NCI-H748 treated with DMSO at 0.1 percent for 48 hours (cell line): ENCODE measurements around the gene SCYGR8.

Experiments used
- DNase-seq: peaks from one replicate; lab custom pipeline; 2025; lab: John Stamatoyannopoulos, UW

SCYGR8 gene

DNA sequence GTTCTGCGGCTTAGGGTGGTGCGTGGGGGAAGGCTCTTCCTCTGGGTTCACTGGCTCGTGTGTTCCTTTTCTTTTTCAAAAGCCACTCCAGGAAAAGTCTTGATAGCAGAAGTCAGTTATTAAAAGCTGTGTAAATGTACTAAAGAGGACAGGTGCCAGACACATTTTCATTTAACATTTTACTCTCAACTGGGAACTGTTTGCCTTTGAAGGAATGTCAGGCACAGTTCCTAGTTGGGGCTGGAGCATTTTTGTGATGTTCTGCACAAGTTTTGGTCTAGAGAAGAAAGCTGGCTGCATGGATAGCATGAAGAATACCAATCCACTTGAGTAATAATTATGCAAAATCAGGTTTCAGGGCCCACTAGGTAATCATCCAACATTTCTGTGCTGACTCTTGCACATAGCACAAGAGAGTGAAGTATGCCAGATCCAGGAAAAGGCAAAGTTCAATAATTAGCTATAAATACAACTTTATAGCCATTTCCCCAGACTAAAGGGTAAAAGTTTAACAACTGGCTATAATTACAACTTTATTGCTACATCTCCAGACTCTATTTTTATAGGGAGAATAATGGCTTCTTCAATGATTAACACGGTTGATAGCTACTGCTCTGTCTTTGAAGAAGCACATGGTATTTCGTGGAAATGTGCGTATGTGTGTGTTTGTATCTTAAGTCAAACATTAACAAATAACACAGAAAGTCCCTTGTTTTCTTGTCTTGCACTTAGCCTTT is 16.2 kb downstream of the SCYGR8 start:
- DNase-seq: no peak

DNA sequence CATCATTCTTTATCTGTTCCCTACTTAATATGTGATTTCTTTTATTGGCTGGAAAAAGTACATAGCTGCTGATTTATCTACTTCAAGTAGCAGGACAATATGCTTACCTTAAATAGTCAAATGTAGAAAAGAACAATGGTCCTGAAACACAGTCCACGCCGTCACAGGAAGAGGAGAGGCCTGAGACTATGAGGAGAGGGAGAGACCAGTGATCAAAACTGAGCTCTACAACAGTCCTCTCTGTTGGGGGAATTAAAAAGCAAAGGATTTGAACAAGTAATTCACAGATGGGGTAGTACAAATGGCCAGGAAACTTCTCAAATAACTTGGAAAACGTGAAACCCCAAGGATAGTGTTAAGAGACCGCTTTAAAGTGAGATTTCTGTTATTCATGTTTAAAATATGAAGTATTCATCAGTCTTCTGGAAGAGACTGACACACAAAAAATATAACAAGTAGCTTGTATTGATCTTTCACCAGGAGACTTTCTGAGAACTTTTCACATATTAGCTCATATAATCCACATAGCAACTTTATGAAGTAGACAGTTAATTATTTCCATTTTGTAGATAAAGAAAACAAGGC is 20.2 kb downstream of the SCYGR8 start:
- no peak for DNase-seq

DNA sequence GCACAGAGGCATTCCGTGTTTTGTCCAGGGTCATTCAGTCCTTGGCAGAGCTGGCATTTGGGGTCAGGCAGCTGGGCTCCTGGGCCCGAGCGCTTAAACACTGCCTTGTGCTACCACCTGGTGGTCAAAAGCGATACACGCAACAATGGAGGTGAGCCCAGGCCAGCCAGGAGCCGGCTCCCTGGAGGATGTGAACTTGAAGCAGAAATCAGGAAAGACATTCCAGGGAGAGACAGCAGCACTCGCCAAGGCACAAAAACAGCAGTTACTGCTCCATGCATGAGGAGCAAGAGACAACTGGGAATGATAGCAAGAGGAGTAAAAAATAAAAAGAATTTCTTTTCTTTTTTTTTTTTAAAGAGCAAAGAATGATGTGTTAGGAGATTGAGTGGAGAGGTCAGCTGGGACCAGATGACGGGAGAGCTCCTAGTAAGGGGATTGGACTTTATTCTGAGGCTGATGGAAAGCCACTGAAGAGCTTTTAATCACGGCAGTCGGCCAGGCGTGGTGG is 20.7 kb downstream of the SCYGR8 start:
- DNase-seq: peak; percentile 41

DNA sequence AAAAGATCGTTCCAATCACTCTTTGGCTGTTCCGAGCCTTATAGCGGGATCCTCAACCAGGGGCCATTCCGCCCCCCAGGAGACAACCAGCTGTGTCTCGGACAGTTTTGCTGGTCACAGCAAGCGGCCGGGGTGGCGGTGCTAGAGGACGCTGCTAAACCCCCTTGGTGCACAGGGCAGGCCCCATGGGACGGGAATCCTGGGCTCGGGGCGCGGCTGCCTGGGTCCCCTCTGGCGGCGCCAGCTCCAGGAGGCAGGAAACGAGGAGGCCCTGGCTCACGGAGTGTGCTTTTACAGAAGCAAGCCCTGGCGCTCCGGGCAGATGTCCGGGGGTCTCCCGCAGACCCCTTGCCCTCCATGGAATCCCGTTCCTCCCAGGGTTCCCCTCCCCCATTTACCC is 22.1 kb downstream of the SCYGR8 start:
- DNase-seq: no peak

DNA sequence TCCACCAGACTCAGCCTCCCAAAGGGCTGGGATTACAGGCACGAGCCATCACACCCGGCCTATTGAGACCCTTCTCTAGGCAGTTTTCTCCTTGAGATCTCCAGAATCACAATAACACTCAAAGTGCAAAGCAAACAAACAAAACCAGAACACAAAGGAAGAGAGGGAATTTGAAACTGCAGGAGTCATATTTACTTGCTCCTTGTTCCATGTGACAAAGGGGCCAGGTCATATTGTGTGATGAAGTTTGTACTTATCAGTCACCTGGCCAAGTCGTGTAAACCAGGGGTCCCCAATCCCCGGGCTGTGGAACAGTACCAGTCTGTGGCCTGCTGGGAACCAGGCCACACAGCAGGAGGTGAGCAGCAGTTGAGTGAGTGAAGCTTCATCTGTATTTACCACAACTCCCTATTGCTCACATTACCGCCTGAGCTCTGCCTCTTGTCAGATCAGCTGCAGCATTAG is 26.5 kb downstream of the SCYGR8 start:
- no peak for DNase-seq

DNA sequence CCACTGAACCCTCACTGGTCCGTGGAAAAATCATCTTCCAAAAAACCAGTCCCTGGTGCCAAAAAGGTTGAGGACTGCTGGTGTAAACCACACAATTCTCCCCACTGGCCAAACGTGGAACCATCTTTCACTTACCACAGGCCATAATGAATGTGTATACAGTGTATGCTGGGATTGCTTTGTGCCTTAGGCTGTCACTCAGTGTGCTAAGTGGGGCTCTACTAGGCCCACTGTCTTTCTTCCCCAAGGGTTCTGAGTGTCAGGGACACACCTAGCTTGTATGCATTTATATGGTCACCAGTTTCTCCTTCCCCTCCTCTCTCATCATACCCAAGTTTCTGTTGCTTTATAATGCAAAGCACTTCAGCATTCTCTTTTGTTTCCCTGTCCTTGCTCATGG is 27.2 kb downstream of the SCYGR8 start:
- DNase-seq: no peak

DNA sequence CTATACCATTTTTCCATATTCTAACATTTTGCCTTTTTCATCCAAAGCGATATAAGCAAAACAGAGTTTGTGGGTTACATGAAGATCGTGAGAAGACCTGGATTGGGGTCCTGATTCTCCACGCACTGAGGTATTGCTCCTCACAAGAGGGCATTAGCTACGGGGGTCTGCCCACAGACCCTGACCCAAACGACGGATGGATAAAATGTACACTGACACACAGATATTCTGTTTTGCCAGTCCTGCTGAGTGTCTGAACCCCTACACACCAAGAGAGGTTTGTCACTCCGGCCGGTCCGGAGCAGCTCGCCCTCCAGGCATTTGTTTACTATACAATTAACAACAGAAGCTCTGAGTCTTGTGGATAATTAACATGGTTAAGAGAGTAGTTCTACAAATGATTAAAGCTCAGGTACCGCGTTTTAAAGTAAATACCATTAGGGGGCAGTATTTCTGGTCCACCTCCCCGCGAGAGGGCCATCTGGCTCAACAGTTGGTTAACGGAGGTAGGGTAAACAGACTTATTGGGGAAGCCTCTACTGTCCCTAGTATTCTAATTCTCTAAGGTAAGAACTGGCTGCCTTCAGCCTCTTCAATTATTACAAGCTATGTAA is 28.4 kb downstream of the SCYGR8 start:
- no peak for DNase-seq

DNA sequence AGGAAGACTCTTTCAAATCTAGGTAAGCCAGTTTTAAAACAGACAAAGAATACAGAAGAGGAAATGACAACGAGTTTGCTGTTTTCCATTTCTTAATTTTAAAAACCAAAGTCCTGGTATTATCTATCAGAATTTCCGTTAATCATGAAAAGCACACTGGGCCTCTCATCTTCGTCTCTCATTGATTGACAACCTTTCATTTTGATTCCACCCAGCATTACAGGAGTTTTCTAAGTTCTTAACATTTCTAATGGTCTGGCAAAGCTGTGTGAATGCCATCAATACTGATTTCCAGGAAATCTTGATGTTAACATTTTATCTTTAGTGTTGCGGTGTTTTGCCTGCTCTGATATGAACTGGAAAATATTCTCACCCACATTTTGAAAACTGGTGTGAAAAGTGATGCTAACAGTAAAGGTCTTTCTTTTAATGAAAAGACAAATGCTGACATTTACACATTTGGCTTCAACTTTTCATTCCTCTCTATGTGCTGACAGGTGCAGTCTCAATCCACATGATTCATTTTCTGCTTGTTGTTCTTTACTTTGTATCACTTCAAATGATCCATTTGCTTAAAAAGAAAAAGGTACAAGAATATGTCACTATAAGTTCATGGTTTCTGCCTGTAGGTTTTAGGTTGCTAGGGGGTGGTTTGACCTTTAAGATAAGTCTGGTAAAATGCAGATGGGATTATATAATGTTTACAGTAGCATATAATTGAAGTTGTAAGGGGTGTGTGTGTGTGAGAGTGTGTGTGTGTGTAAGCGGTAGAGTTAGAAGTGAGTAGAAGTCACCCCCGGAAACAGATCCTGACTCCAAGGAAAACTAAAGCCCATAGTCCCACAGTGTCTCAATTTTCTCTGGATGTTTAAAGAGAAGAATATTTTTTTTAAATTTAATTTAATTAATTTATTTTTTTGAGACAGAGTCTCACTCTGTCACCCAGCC is 29.5 kb downstream of the SCYGR8 start:
- no peak for DNase-seq

DNA sequence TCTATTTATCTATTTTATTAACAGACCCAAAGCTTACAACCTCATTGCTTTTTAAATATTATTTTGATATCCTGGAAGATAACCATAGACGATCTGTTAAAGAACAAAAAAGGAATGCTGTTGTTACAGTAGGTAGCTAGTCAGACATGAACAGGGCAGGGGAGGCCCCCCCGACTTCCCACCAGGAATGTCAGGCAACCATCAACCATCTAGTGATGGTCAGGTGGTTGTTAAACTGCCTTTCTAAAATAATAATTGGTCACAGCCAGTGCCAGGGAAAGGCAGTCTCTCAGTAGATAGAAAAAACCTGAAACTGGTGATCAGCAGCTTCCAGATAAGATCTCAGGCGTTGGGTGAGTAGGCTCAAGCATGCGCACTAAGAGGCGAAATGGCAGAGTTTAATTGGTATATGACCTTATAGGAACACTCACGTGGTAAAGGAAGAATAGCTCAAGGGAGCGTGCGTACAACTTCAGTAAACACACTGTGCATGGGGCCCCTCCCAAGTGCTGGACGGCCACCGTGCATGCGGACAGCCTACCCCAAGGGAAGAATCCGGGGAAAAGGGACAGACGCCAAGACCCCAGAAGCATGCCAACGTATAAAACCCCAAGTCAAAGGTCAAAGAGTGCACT is 35.4 kb downstream of the SCYGR8 start:
- no peak for DNase-seq

DNA sequence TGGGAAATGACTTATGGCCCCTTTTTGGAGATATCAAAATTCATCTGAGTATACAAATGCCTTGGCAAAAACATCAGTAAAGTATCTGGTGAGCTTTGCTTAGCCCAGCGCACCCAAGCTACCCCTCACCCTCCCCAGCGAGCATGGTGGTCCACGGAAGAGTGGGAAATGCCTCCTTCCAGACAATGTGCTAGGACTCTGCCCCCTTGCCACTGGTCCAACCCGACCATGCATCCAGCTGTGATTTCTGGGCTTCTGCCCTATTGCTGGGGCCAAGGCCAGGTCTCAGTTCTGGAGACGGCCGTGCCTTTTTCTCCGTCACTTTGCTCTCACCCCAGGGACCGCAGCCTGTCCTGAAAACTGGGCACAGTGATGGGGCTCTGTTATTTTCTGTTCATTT is 36.1 kb downstream of the SCYGR8 start:
- DNase-seq: no peak

DNA sequence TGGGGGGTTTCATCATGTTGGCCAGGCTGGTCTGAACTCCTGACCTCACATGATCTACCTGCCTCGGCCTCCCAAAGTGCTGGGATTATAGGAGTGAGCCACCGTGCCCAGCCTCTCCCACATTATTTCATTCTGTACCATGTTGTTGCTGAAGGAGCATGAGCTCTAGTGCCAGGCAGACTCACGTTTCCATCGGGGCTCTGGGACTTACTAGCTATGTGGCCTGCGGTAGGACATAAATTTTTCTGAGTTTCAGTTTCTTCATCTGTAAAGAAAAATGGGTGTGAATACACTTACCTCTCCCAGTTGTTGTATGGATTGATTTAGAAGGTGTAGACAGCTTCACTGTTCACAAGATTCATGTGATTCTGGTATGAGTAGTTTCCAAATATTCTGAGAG is 37.1 kb downstream of the SCYGR8 start:
- DNase-seq: no peak

DNA sequence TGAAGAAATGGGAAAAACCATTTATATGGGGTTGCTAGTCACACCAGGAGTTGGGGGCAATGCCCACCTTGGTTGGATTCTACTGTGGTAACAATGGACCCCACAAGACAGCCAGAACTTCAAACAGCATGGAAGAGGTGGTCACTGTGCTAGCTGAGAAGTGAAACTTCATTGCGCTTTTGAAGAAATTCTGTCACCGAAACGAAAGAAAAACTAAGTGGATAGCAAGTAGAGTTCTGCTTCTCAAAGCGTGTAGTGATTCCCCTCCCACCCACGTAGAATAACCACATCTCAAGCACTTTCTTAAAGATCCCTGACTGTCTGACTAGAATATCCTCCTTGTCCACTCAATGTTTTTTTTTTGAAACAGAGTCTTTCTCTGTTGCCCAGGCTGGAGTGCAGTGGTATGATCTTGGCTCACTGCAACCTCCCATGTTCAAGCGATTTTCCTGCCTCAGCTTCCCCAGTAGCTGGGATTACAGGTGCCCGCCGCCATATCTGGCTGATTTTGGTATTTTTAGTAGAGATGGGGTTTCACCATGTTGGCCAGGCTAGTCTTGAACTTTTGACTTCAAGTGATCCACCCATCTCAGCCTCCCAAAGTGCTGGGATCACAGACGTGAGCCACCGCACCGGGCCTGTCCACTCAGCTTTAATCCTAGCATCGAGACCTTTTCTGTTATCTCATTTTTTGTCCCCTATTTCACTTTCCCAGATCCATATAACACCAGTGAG is 37.9 kb downstream of the SCYGR8 start:
- no peak for DNase-seq

DNA sequence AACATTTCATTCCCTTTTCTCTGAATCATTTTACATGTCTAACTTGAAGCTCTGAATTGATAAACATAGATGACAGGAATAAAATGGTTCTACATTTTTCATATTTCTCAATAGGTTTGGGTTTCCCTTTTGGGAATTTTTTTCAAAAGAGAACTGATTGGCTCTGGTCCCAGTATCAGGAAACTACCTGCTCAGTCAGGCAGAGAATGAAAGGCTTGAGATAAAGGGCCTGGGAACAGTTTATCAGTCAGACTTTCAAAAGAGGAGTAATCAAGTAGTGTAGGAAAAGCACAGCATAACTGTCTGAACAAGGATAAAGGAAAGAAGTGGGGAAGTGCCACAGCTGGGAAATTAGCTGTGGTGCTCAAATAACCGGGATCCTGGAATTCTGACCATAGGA is 39.6 kb downstream of the SCYGR8 start:
- DNase-seq: no peak

DNA sequence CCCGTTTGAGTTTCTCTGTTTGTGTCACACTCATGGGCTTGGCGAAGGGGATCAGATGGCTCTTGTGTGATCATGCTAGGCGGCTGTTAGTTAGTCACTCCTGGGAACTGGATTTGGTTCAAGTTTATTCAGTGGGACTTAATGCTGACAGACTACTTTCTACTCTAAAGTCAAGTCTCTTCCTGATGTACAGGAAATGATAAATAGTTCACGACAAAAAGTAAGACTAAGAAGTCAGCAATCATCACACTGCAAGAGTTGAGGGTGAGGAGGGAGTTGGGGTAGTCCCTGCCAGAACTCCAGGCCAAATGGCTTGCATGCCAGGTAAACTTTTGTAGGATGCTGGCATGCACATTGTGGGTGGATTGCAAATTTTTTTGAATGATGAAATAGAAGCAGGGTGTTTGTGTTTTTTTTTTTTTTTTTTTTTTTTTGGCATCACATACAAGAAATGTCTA is 42.9 kb downstream of the SCYGR8 start:
- DNase-seq: no peak

DNA sequence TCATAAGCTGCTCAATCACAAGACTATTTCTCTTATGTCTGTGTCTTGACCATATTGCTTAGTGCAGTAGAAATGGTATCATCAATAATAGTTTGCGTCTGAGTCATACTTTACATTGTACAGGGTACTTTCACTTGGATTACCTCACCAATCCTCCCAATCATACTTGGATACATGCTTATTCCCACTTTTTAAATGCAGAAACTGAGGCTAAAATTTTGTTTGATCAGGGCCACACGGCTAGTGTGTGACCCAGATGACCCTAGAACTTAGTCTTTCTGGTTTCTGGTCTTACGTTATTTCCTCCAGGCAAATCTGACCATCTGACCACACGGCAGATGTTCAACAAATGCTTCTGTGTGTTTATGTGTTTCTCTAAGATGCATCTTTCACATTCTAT is 44.1 kb downstream of the SCYGR8 start:
- no peak for DNase-seq

DNA sequence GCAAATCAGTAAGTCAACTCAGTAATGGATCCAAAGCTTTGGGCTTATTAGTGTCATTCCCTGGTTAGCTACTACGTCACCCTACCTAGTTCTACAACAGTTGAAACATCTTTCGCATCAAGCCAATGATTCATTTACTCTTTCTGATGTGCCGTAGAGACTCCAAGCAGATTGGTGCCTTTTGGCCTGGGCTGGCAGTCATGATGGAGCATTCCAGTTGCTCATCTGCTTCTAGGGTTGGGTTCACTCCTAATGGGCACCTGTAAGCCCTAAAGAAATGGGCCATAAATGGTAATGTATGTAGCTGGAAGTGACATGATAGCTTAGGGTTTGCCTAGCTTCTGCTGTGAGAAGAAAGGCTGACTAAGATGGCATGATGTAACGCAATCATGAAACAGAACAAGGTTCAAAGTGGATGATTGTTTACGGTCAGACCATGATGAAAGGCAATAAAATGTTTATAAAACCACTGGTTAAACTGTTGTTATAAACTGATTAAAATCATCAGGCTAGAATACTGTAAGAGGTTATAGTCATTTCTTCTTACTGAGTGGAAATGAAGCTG is 47.5 kb downstream of the SCYGR8 start:
- no peak for DNase-seq
